ENCODE results near the gene P4HA2. TPM values are rescaled to one million over a fixed set of nuclear protein-coding genes. Genes with fewer than 3 reads are reported as not detected.
A peak's percentile ranks its signal among the peaks of the same experiment; 100 is the strongest.

P4HA2 gene
- total and polyA plus RNA-seq, 2 of the 13 experiments (the other 11 are each of a cell fraction or from before 2014, with no cell fraction given) = 37.7 to 126 TPM

DNA sequence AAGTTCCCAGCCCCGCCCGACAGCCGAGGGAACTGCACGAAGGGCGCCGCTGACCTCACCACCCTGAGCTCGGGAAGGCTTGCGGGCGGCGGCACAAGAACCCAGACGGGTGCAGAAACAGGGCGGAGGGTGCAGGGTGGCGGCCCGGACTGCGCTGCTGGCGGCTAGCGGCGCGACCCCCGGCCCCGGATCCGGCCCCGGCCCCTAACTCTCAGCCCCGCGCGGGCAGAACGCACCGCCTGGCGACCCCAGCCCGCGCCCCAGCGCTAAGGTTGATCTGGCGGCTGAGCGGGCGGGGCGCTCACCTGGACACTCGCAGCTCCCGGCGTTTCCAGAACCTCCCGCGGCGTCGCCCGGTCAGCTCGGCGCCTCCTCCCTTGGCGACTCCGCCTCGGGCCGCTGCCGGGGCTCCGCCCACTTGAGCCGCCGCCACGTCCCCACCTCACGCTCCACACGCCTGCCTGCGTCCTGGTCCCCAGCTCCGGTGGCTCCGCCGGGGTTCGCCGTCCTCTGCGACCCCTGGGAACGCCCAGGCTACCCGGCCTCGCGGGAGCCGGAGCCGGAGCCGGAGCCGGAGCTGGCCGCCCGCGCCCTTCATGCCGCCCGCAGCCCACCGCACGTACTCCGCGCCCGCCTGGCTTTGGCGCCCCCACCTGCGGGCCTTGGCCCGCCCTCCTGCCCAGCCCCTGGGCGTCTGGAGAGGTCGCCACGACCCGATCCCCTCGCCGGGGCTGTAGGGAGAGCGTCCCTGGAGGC is at the start of gene P4HA2 (continued):
- TF ChIP-seq, protein P1, sequence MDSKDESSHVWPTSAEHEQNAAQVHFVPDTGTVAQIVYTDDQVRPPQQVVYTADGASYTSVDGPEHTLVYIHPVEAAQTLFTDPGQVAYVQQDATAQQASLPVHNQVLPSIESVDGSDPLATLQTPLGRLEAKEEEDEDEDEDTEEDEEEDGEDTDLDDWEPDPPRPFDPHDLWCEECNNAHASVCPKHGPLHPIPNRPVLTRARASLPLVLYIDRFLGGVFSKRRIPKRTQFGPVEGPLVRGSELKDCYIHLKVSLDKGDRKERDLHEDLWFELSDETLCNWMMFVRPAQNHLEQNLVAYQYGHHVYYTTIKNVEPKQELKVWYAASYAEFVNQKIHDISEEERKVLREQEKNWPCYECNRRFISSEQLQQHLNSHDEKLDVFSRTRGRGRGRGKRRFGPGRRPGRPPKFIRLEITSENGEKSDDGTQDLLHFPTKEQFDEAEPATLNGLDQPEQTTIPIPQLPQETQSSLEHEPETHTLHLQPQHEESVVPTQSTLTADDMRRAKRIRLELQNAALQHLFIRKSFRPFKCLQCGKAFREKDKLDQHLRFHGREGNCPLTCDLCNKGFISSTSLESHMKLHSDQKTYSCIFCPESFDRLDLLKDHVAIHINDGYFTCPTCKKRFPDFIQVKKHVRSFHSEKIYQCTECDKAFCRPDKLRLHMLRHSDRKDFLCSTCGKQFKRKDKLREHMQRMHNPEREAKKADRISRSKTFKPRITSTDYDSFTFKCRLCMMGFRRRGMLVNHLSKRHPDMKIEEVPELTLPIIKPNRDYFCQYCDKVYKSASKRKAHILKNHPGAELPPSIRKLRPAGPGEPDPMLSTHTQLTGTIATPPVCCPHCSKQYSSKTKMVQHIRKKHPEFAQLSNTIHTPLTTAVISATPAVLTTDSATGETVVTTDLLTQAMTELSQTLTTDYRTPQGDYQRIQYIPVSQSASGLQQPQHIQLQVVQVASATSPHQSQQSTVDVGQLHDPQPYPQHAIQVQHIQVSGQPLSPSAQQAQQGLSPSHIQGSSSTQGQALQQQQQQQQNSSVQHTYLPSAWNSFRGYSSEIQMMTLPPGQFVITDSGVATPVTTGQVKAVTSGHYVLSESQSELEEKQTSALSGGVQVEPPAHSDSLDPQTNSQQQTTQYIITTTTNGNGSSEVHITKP (CRISPR knock-in tag; IDR thresholded peaks at IDR 0.05; ENCODE audit: low read depth) = no peak
- TF ChIP-seq RCOR2 (CRISPR knock-in tag; IDR thresholded peaks at IDR 0.05) (no peak), TOPORS (CRISPR knock-in tag; IDR thresholded peaks at IDR 0.05) (peak; percentile 85; the same call in 1 of the 2 replicates), ZC3H13 (CRISPR knock-in tag; IDR thresholded peaks at IDR 0.05) (peak; percentile 70; the same call in 1 of the 2 replicates), ZNF484 (CRISPR knock-in tag; IDR thresholded peaks at IDR 0.05; ENCODE audit: borderline replicate concordance, low read depth) (no peak), ZNF550 (CRISPR knock-in tag; IDR thresholded peaks at IDR 0.05; ENCODE audit: borderline replicate concordance) (no peak), ZNF644 (CRISPR knock-in tag; IDR thresholded peaks at IDR 0.05; ENCODE audit: low read depth) (no peak), ZNF207 (IDR thresholded peaks at IDR 0.05; ENCODE audit: borderline replicate concordance) (no peak), ZNF556 (CRISPR knock-in tag; IDR thresholded peaks at IDR 0.05; ENCODE audit: borderline replicate concordance) (peak; percentile 74; the same call in 1 of the 2 replicates), MIER2 (CRISPR knock-in tag; IDR thresholded peaks at IDR 0.05) (no peak), ZNF256 (CRISPR knock-in tag; conservative IDR thresholded peaks at IDR 0.05) (no peak), SCMH1 (CRISPR knock-in tag; IDR thresholded peaks at IDR 0.05; ENCODE audit: borderline replicate concordance) (no peak), ZFX (CRISPR knock-in tag; IDR thresholded peaks at IDR 0.05; ENCODE audit: low read depth) (peak; percentile 90), ETV6 (CRISPR knock-in tag; conservative IDR thresholded peaks at IDR 0.05) (no peak), ESRRA (CRISPR knock-in tag; IDR thresholded peaks at IDR 0.05; ENCODE audit: low read depth) (peak; percentile 35; the same call in 1 of the 2 replicates), ISL2 (CRISPR knock-in tag; IDR thresholded peaks at IDR 0.05) (no peak), ZNF598 (CRISPR knock-in tag; IDR thresholded peaks at IDR 0.05; ENCODE audit: borderline replicate concordance) (no peak), ZNF33A (CRISPR knock-in tag; IDR thresholded peaks at IDR 0.05; ENCODE audit: borderline replicate concordance) (no peak), ZNF431 (CRISPR knock-in tag; IDR thresholded peaks at IDR 0.05; ENCODE audit: borderline replicate concordance, low read depth) (no peak), RAD21 (CRISPR knock-in tag; IDR thresholded peaks at IDR 0.05) (no peak; the same call in 1 of the 2 replicates), SRY (CRISPR knock-in tag; IDR thresholded peaks at IDR 0.05) (peak; percentile 84; the same call in 1 of the 2 replicates)
- TF ChIP-seq, protein P2, sequence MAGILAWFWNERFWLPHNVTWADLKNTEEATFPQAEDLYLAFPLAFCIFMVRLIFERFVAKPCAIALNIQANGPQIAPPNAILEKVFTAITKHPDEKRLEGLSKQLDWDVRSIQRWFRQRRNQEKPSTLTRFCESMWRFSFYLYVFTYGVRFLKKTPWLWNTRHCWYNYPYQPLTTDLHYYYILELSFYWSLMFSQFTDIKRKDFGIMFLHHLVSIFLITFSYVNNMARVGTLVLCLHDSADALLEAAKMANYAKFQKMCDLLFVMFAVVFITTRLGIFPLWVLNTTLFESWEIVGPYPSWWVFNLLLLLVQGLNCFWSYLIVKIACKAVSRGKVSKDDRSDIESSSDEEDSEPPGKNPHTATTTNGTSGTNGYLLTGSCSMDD (CRISPR knock-in tag; IDR thresholded peaks at IDR 0.05) = no peak
- TF ChIP-seq, protein P3, sequence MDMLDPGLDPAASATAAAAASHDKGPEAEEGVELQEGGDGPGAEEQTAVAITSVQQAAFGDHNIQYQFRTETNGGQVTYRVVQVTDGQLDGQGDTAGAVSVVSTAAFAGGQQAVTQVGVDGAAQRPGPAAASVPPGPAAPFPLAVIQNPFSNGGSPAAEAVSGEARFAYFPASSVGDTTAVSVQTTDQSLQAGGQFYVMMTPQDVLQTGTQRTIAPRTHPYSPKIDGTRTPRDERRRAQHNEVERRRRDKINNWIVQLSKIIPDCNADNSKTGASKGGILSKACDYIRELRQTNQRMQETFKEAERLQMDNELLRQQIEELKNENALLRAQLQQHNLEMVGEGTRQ (IDR thresholded peaks at IDR 0.05; ENCODE audit: low read depth, low read length) = no peak
- TF ChIP-seq, protein P3 (CRISPR knock-in tag; IDR thresholded peaks at IDR 0.05; ENCODE audit: borderline replicate concordance) = no peak
